Myocyte (in vitro differentiated cells): Measurements from ENCODE around the gene PRR29. TPM values are rescaled to one million over a fixed set of nuclear protein-coding genes. Genes with fewer than 3 reads are reported as not detected.

ENCODE experiments used
- DNase-seq: peaks from one replicate; pipeline ENCODE4 v3.0.0-alpha.2; 2012; ENCODE audit warnings: low read depth
- total RNA-seq: library from RNA; depleted of rRNA; stranded (reverse); fragments of >200 nt; gene quantifications from 2 replicates; pipeline ENCODE4 v1.2.3, GENCODE V29; 2014

PRR29 gene
- total RNA-seq, 1 donor from 2014 or later: 0.08 TPM

DNA sequence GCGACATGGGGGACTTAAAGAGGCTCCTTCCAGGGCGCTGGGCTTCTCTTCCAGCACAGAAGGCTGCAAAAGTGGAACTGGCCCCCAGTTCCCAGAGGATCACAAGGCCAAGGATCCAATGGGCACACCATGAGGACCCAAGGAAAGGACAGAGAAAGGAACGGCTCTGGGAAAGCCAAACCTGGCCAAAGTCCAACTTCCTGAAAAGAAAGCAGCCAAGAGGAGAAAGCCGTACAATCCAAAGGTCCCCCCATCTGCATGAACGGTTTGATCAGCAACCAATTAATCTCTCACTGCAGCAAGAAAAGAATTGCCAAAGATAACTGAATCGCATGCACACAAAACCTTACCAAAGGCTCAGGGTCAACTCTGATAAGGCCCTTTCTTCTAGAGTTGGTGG lies 42.1 kb downstream of the PRR29 start:
- DNase-seq: no peak

DNA sequence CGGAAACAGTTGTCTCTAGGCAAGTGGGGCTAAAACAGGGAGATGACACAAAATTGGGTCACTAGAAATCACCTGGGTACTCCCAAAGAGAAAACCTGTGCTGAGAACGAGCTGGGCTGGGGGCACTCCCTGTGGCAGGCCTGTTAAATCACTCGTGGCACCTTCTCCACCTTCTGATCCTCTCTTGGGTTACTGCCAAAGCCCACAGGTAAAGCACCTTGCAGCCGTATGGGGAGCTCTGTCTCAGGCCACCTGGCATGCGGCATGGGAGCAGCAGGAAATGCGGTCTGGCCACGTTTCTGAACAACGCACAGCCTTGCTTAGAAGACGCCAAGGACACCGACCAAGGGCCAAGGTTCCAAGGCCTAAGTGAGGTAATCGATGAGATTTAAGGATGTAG lies 43.8 kb downstream of the PRR29 start:
- no peak for DNase-seq

DNA sequence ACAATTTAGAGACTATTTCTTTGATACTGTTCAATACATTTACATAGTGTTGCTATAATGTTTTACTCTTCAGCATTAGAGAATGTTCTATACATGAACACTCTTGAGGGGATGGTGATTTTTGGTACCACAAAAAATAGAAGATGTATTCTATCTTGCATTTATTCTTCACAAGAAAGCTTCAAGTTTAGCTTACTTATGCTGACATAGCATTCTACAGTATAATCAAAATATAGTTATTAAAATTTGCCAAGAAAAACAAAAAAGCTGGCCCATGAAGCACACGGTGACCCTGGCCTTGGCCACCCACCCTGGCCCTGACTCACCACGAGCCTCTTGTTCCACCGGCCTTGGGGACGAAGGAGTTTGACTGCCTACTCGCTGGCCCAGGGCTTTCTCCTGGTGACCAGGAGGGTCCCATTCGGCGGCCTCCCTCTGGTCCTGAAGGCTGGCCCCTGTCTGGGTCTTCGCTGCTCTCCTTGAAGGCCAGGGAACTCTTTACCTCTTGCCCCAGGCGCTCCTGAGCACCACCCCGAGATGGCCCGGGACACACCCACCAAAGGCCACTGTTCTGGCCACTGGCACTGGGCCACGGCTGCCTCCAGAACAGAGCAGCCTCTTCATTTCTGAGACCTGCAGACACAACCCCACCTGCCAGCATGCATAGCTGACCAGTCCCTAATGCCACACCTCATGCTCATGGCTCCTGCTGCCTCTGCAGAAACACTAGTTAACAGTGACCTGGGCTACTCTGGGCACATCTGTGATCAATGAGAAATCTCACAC lies 44.7 kb downstream of the PRR29 start:
- DNase-seq: no peak

DNA sequence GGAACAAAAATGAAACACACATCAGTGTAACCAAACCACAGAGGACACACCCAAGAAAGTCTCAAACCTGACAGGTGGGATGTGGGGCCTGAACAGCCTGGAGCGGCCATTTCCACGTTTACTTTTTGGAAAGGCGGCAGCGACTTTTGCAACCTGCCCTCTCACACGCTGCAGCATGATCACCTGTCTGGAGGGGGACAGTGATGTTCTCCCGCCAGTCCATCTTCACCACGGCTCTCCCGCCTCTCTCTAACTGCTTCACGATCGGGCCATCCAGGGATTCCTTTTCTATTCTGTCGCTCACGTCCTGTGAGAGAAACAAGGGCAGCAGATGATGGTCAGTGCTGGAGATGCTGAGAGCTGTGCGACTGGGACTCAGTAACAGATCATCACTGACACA lies 47.0 kb downstream of the PRR29 start:
- DNase-seq: no peak

DNA sequence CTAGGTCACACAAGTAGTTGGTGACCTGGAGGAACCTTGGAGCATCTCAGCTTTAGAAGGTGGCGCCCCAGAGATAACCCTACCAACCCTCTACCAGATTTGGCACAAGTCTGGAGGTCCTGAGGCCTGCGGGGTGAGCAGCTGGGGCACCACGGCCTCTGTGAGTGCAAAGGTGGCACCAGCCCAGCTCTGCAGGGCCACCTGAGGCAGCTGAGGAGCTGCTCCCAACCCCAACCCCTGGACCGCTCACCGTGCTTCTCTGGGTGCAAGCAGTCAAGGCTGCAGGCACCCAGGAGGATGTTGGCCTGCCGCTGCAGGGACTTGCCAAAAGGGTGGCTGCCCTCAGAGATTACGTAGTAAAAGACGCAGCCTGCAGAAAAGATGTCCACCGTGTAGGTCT lies 50.7 kb downstream of the PRR29 start:
- DNase-seq: no peak

DNA sequence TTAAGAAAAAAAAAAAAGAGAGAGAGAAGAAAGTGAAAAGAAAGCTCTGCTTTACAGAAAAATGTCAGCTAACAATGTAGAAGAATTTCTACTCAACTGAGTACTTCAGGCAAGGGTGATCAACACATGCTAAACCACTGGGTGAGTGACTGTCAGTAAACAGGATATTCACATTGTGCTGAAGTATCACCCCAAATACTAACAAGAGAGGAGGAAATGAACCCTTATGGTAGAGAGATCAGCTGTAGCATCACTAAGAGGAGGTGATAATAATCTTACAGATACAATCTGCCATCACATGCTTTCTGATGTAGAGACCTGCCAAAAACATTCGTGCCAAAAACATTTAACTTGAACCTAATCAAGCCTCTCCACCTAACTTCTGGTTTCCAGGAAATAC lies 53.0 kb downstream of the PRR29 start:
- no peak for DNase-seq

DNA sequence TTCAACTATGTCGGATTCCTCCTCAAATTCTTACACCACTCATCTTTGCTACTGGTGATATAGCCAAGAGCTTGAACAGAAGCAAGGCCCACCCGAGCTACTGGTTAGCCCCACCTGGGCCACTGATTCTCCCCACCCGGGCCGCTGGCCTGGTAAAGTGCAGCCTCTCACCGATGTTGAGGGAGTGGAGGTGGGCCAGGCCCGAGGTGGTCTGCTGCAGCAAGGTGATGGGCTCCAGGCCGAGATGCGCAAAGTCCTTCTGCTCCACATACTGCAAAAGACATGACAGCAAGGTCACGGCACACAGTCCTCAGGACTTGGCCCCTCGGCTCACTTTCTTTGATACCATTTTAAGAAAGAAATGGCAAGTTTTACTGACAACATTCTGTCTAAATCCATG lies 55.0 kb downstream of the PRR29 start:
- no peak for DNase-seq

Other genes with a start within 250 kb of the PRR29 start
- gene CCDC47, start 224.8 kb upstream of the PRR29 start, total RNA-seq: 67.8 and 73.3 TPM in 2 replicates
- gene DDX42, start 224.2 kb upstream of the PRR29 start, total RNA-seq: 46.5 and 47.6 TPM in 2 replicates
- 36.8 and 50.2 TPM in 2 replicates for gene PSMC5, start 170.9 kb upstream of the PRR29 start, total RNA-seq
- 27.9 and 49.9 TPM in 2 replicates for gene FTSJ3, start 170.7 kb upstream of the PRR29 start, total RNA-seq
- gene SMARCD2, start 155.7 kb upstream of the PRR29 start, total RNA-seq: 28.5 and 28.8 TPM in 2 replicates
- not detected in 2 replicates for gene CSH2, start 124.7 kb upstream of the PRR29 start, total RNA-seq
- gene GH2, start 116.4 kb upstream of the PRR29 start, total RNA-seq: not detected in 2 replicates
- not detected in 2 replicates for gene CSH1, start 101.8 kb upstream of the PRR29 start, total RNA-seq
- gene CSHL1, start 87.1 kb upstream of the PRR29 start, total RNA-seq: not detected in 2 replicates
- not detected in 2 replicates for gene GH1, start 79.5 kb upstream of the PRR29 start, total RNA-seq
- 0.99 and 4.8 TPM in 2 replicates for gene CD79B, start 66.0 kb upstream of the PRR29 start, total RNA-seq
- gene SCN4A, start 25.4 kb upstream of the PRR29 start, total RNA-seq: 99.4 and 105 TPM in 2 replicates
- gene ICAM2, start 22.3 kb downstream of the PRR29 start, total RNA-seq: 1.2 and 2.0 TPM in 2 replicates
- 4.0 and 5.6 TPM in 2 replicates for gene ERN1, start 131.8 kb downstream of the PRR29 start, total RNA-seq